ENCODE data around the gene EDN2.

The EDN2 gene

GRCh38 chr1:41517062-41517438 is 32.6 kb upstream of the EDN2 start:
- DNase-seq (ENCODE audit: low read depth, low spot score), result no peak

GRCh38 chr1:41516168-41517061 is 31.9 kb upstream of the EDN2 start:
- peak; percentile 70 for DNase-seq (ENCODE audit: low read depth, low spot score)

- no peak for DNase-seq (ENCODE audit: low read depth, low spot score)
These were observed 31.3 kb upstream of the EDN2 start for GRCh38 chr1:41515778-41516167.

- no peak for DNase-seq (ENCODE audit: low read depth, low spot score)
These were observed 30.7 kb upstream of the EDN2 start for GRCh38 chr1:41515131-41515678.

GRCh38 chr1:41514381-41514780 is 29.9 kb upstream of the EDN2 start:
- no peak for DNase-seq (ENCODE audit: low read depth, low spot score)

GRCh38 chr1:41513383-41513735 is 28.9 kb upstream of the EDN2 start:
- DNase-seq (ENCODE audit: low read depth, low spot score), result no peak

- no peak for DNase-seq (ENCODE audit: low read depth, low spot score)
These were observed 28.4 kb upstream of the EDN2 start for GRCh38 chr1:41512701-41513382.

- no peak for DNase-seq (ENCODE audit: low read depth, low spot score)
These were observed 26.7 kb upstream of the EDN2 start for GRCh38 chr1:41511239-41511540.

- no peak for DNase-seq (ENCODE audit: low read depth, low spot score)
These were observed 26.2 kb upstream of the EDN2 start for GRCh38 chr1:41510531-41511238.

- no peak for DNase-seq (ENCODE audit: low read depth, low spot score)
These were observed 24.8 kb upstream of the EDN2 start for GRCh38 chr1:41509270-41509671.

GRCh38 chr1:41508290-41508689 is 23.8 kb upstream of the EDN2 start:
- no peak for DNase-seq (ENCODE audit: low read depth, low spot score)

- DNase-seq (ENCODE audit: low read depth, low spot score), result no peak
These were observed 23.4 kb upstream of the EDN2 start for GRCh38 chr1:41507836-41508235.

- DNase-seq (ENCODE audit: low read depth, low spot score), result no peak
These were observed 22.7 kb upstream of the EDN2 start for GRCh38 chr1:41507110-41507720.

- no peak for DNase-seq (ENCODE audit: low read depth, low spot score)
These were observed 19.9 kb upstream of the EDN2 start for GRCh38 chr1:41504114-41505035.

- no peak for DNase-seq (ENCODE audit: low read depth, low spot score)
These were observed 19.1 kb upstream of the EDN2 start for GRCh38 chr1:41503538-41504113.

- DNase-seq (ENCODE audit: low read depth, low spot score), result no peak
These were observed 18.4 kb upstream of the EDN2 start for GRCh38 chr1:41502912-41503311.

GRCh38 chr1:41501581-41501980 is 17.1 kb upstream of the EDN2 start:
- DNase-seq (ENCODE audit: low read depth, low spot score), result no peak

- DNase-seq (ENCODE audit: low read depth, low spot score), result no peak
These were observed 16.5 kb upstream of the EDN2 start for GRCh38 chr1:41500781-41501518.

GRCh38 chr1:41500378-41500777 is 15.9 kb upstream of the EDN2 start:
- DNase-seq (ENCODE audit: low read depth, low spot score), result no peak

GRCh38 chr1:41499591-41499990 is 15.1 kb upstream of the EDN2 start:
- DNase-seq (ENCODE audit: low read depth, low spot score), result no peak
